GM12801 (cell line): Measurements from ENCODE around the gene CCR3.

Experiments used
- CTCF ChIP-seq: IDR thresholded peaks from one replicate; pipeline ENCODE4 v1.5.1; 2011; ENCODE audit warnings: control low read depth; ENCODE audit not compliant: insufficient read length; ENCODE audit errors: extremely low read depth

The CCR3 gene

GRCh38 chr3:46301122-46301835 lies 59.0 kb downstream of the CCR3 start:
- no peak for TF ChIP-seq CTCF

- TF ChIP-seq CTCF: no peak
These were observed 61.0 kb downstream of the CCR3 start for GRCh38 chr3:46303240-46303639.

GRCh38 chr3:46304739-46305138 lies 62.5 kb downstream of the CCR3 start:
- TF ChIP-seq CTCF: no peak

- TF ChIP-seq CTCF: no peak
These were observed 70.7 kb downstream of the CCR3 start for GRCh38 chr3:46312991-46313390.

- TF ChIP-seq CTCF: no peak
These were observed 72.3 kb downstream of the CCR3 start for GRCh38 chr3:46314517-46314916.

- TF ChIP-seq CTCF: no peak
These were observed 73.9 kb downstream of the CCR3 start for GRCh38 chr3:46316206-46316605.
